OCI-LY7 (cell line): Measurements from ENCODE around the gene ARMH1.

Experiments used
- CTCF ChIP-seq: fragments of 200-600 bp; sonication (generic); conservative IDR thresholded peaks from 2 replicates; pipeline ENCODE4 v1.5.1; 2014; ENCODE audit warnings: mild to moderate bottlenecking, antibody characterized with exemption, low read length, moderate library complexity, mixed read lengths
- EZH2phosphoT487 ChIP-seq: fragments of 200-600 bp; sonication (generic); IDR thresholded peaks from 2 replicates; pipeline ENCODE4 v1.6.1; 2018; ENCODE audit warnings: low read depth, borderline replicate concordance, mild to moderate bottlenecking, mixed run types, antibody characterized with exemption, low read length, moderate library complexity, mixed read lengths

DNA sequence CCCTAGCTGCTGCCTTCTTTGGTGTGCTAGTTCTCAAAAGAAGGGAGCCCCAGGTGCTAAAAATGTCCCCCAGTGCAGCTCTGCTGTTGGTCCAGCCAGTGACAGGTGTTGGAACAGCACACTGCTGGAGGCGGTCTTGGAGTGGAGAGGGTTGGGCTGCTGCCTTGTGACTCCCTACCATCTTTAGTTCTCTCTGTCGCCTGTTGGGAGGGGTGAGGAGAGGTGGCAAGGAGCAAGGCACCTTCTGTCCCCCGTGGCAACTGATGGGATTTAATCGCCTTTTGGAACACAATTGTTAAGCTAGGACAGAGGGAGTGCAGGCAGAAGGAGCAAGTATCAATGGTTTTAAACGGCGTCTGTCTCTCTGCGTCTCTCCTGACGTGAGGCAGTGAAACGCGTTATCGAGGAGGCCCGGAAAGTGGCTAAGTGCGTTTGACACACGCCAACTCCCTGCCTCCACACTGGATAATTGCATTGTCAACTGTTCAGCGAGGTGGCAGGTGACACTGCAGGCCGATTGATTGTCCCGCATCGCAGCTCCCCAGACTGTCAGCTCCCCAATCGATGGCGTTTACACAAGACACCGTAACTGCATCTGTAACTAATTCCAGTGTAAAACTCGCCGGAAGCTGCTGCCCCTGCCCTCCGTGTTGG is 34.2 kb upstream of the ARMH1 start:
- no peak for TF ChIP-seq CTCF
- no peak for TF ChIP-seq EZH2phosphoT487
